Activated CD4-positive, alpha-beta T cell treated with anti-CD3 and anti-CD28 coated beads for 48 hours (primary cell): ENCODE results near the gene STK17A.
"Not testable (repeated sequence)": the region's sequence is repeated elsewhere in the genome, so short reads cannot be mapped to it uniquely, and the experiment has no call there.

Experiments used
- DNase-seq: peaks from one replicate; pipeline ENCODE4 v3.0.0-alpha.2; 2020

The STK17A gene

GRCh38 chr7:43569424-43569823 lies 13.5 kb upstream of the STK17A start:
- DNase-seq, result no peak

DNA sequence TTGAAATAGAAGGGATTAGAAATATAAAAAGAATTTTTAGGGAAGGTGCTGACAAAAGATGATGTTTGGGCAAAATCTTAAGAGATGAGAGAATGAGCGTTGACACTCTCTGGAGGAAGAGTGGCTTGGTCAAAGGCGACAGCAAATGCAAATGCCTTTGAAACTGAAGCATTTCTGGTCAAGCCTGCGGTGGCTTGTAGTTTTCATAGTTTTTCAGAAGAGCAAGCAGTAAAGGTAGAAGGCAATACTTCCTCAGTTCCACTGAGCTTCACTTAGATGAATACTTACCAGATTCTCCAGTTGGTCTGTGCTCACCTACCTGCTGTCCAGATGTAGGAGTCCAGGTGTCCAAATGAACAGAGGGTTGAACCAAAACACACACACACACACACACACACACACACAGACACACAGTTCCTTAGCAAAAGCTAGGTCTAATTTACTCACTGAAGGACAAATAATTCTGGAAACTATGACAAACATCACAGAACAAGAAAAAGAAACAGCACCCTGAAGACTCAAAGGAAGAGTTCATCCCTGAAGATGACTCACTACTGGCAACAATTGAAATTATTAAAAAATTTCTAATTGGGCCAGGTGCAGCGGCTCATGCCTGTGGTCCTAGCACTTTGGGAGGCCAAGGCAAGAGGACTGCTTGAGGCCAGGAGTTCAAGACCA lies 12.1 kb upstream of the STK17A start:
- no peak for DNase-seq

DNA sequence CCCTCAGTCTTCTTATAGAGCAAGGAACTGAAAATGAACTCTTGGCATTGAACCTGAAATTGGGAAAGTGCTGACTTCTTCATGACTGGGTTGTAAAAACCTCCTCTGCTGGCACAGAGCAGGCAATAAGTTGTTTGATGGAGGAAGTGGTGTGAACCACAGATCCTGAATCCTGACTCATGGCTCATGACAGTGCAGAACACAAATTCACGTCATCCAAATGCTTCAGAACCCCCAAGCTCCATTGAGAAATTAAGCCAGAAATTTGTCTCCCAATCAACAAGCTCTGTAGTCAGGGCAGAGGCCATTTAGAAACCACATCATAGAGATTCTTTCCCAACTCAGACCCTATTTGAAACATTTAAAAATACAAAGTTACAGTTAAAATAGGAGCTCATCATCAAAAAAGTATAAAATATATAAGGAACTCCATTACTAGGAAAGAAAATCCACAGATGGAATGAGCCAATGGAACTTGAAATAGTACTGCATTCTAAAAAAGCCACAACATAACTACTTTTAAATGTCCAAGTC lies 10.3 kb upstream of the STK17A start:
- DNase-seq, result peak; percentile 54

DNA sequence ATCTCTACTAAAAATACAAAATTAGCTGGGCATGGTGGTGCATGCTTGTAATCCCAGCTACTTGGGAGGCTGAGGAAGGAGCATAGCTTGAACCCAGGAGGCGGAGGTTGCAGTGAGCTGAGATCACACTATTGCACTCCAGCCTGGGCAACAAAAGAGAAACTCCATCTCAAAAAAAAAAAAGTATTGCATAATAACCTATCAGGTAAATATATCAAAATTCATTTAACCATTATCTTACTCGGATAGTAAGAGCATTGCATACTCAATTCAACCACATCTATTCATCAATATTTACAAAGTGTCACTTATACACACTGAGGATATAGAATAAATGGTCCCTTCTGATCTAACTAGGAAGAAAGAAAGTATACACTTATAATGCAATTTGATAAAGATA lies 9.1 kb upstream of the STK17A start:
- DNase-seq, result not testable (repeated sequence)

DNA sequence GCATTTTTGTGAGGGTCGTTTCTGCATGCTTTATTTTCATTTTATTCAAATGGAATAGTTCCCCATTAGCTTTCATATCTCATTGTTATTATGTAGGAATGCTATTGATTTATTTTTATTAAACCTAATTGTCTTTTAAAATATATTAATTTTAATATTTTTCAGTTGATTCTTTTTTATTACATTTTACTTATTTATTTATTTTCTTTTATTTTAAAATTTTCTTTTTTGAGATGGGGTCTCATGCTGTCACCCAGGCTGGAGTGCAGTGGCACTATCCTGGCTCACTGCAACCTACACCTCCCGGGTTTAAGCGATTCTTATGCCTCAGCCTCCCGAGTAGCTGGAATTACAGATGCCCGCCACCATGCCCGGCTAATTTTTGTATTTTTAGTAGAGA lies 7.4 kb upstream of the STK17A start:
- no peak for DNase-seq

- no peak for DNase-seq
Measured at GRCh38 chr7:43576241-43576640, 6.7 kb upstream of the STK17A start.

GRCh38 chr7:43577485-43577951 lies 5.4 kb upstream of the STK17A start:
- DNase-seq, result no peak

DNA sequence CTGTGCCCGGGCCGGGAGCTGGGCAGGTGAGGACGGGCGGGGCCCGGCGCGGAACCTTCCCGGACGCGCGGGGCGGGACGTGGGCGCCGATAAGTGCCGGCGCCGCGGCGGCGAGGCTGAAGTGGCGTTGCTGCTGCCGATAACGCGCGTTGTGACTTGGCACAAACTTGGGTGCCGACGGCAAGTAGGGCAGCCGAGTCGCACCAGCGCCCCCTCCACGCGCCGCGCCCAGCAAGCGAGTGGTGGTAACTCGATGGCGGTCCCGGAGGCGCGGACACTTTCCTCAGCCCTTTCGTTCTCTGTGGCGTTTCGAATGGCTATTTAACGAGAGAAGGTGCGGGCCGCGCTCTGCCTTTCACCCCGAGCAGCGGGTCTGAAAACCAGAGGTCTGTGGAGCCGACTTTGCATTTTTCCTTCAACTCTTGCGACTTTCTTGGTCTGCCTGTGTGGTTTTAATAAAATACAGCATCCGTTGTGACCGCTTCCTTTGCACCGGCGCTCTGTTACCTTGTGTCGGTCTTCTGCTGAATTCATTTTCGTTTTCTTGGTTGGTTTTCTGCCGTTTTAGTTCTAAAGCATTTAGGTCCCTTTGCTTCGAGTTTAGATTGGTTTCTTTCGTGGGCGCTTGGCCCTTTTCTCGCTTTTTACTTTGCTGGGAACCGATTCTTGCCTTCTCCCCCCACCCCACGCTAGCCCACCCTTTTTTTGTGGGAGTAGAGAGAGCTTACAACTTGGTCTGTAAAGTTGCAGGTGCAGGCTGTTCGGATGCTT lies 701 bp downstream of the STK17A start:
- peak; percentile 75 for DNase-seq

- DNase-seq, result peak; percentile 55
Measured at GRCh38 chr7:43584195-43584586, 1.3 kb downstream of the STK17A start.

DNA sequence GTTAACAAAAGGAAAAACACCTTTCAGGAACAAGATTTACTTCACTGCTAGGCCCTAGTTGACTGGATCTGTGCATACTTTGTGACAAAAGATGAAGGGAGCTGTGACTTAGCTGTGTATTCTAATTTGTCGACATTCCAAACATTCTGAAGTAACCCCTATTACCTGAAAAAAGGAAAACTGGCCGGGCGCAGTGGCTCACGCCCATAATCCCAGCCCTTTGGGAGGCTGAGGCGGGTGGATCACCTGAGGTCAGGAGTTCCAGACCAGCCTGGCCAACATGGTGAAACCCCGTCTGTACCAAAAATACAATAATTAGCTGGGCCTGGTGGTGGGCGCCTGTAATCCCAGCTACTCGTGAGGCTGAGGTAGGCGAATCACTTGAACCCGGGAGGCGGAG lies 1.8 kb downstream of the STK17A start:
- DNase-seq, result peak; percentile 35

DNA sequence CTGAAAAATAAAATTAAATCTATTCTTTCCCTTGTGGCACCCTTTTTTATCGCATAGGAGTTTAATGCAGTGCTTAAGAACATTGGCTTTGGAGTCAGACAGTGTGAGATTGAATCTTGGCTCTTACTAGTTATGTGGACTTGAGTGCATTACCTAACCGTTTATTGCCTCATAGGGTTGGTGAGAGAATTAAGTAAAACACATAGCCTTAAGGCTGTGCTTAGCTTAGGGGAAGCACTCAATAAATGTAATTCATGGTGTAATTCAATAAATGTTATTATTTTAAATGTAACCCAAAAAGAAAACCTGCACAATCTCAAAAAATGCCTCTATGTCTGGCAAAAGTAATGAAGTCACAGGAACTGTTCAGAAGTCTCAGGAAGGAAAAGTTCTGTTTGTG lies 2.7 kb downstream of the STK17A start:
- DNase-seq, result no peak

GRCh38 chr7:43586251-43586900 lies 3.5 kb downstream of the STK17A start:
- DNase-seq, result no peak

GRCh38 chr7:43588477-43589132 lies 5.7 kb downstream of the STK17A start:
- no peak for DNase-seq

GRCh38 chr7:43589133-43589478 lies 6.2 kb downstream of the STK17A start:
- DNase-seq, result no peak

- DNase-seq, result no peak
Measured at GRCh38 chr7:43589728-43590127, 6.8 kb downstream of the STK17A start.

DNA sequence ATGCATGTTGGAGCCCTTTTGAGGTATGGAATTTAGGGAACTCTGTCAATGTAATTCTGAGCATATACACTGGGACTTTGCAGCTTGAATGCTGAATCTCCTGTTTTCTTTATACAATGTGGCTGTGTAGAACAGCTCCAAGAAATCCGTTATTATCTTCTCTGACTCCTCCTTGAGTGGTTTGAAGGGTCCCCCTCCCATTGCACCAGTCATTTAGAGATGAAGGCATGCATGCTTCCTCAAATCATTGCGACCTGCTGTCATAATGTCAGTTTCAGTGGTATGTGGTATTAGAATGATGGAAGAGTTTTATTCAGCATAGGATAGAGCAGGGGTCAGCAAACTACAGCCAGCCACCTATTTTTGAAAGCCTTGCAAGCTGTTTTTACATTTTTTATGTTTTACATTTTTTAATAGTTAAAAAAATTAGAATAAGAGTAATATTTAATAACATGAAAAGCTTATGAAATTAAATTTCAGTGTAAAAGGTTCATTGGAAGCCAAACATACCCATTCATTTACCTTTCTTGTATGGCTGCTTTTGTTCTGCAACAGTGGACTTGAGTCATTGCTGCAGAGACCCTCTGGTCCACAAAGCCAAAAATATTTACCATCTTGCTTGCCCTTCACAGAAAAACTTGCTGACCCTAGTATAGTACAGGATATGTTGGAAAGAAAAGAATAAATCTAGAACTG lies 8.1 kb downstream of the STK17A start:
- DNase-seq, result peak; percentile 68

DNA sequence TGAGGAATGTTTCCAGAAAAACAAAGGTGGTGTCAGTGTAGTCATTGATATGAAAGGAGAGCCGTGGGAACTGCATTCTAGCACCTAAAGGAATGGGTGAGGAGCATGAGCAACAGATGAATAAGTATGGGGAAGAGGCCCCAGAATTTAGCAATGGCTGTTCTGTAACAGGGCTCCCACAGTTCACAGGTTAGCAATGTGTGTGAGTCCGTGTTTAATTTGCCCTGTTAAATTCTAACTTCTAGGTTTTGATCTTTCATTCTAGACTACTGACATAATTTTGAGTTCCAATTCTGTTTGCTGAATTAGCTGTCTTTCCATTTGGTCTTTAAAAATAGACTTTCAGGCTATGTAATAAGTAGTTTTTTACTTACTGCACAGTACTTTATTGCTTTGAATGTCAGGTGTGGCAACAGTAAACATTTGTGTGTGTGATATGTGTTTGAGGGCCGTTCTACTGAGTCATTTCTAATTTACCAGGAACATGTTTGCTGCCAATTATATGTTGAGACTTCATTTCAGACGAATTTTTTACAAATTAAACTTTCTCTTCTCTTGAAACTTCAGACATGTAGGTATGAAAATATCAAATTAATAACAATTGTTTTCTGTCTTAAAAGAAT lies 8.8 kb downstream of the STK17A start:
- DNase-seq, result peak; percentile 24

DNA sequence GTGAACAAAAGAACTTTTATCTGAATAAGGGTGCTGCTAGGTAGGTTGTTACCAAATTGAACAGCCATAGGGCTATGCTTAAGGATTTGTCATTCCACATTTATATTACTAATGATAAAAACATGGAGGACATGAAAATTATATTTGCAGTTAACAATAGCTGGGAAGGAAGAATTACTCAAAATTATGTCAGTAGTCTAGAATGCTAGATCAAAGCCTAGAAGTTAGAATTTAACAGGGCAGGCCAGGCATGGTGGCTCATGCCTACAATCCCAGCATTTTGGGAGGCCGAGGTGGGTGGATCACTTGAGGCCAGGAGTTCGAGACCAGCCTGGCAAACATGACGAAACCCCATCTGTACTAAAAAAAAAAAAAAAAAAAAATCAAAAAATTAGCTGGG lies 9.4 kb downstream of the STK17A start:
- DNase-seq, result no peak

GRCh38 chr7:43593010-43593409 lies 10.1 kb downstream of the STK17A start:
- DNase-seq, result no peak

- no peak for DNase-seq
Measured at GRCh38 chr7:43594020-43594419, 11.1 kb downstream of the STK17A start.

DNA sequence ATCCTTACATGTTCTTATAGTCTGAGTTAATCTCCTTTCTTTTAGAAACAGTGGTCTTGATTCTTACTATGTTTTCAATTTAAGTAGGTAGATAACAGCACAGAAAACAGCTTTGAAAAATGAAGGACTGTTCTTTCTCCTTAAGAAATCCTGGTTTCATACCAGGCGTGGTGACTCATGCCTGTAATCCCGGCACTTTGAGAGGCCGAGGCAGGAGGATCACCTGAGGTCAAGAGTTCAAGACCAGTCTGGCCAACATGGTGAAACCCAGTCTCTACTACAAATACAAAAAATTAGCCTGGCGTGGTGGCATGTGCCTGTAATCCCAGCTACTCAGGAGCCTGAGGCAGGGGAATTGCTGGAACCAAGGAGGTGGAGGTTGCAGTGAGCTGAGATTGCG lies 13.5 kb downstream of the STK17A start:
- DNase-seq, result not testable (repeated sequence)

- no peak for DNase-seq
Measured at GRCh38 chr7:43600056-43600455, 17.1 kb downstream of the STK17A start.
